SU-DHL-6 (cell line): ENCODE data around the gene MEMO1.

ENCODE experiments used
- H2AFZ ChIP-seq: fragments of 200-600 bp; sonication (generic); 2 replicates; pipeline ENCODE4 v1.6.1; 2014; ENCODE audit warnings: low read depth, mild to moderate bottlenecking, moderate library complexity, mixed read lengths, antibody characterized with exemption, low read length; ENCODE audit not compliant: severe bottlenecking
- H3F3A ChIP-seq: fragments of 200-600 bp; shearing (Covaris generic); 2 replicates; pipeline ENCODE4 v1.6.0; 2016; ENCODE audit warnings: antibody characterized with exemption, mild to moderate bottlenecking; ENCODE audit not compliant: insufficient read depth
- H3K27ac ChIP-seq: fragments of 200-600 bp; sonication (generic); 2 replicates; pipeline ENCODE4 v1.5.1; 2016; ENCODE audit warnings: low read depth, mild to moderate bottlenecking, low read length, moderate library complexity, mixed read lengths
- H3K27me3 ChIP-seq: fragments of 200-600 bp; sonication (generic), shearing (Covaris generic); 2 replicates; pipeline ENCODE4 v1.6.0; 2014; ENCODE audit warnings: mild to moderate bottlenecking, low read length
- H3K36me3 ChIP-seq: fragments of 200-600 bp; sonication (generic); 2 replicates; pipeline ENCODE4 v1.6.1; 2014; ENCODE audit warnings: mild to moderate bottlenecking, low read length, mixed read lengths
- H3K4me2 ChIP-seq: fragments of 300-600, 200-600 bp; shearing (Covaris generic), sonication (generic); 2 replicates; pipeline ENCODE4 v1.6.0; 2014; ENCODE audit warnings: low read length, low read depth, mild to moderate bottlenecking; ENCODE audit not compliant: poor library complexity, severe bottlenecking
- H3K4me3 ChIP-seq: fragments of 200-600 bp; sonication (generic); 2 replicates; pipeline ENCODE4 v1.5.1; 2014; ENCODE audit warnings: antibody characterized with exemption, low read length, mild to moderate bottlenecking, mixed read lengths; ENCODE audit not compliant: insufficient read depth, poor library complexity, severe bottlenecking
- H3K79me2 ChIP-seq: fragments of 200-600 bp; sonication (generic); 2 replicates; pipeline ENCODE4 v1.6.1; 2014; ENCODE audit warnings: mild to moderate bottlenecking, low read length, moderate library complexity; ENCODE audit not compliant: insufficient read depth
- H3K9ac ChIP-seq: fragments of 200-600 bp; sonication (generic); 2 replicates; pipeline ENCODE4 v1.7.0; 2014; ENCODE audit warnings: mild to moderate bottlenecking, low read length
- H3K9me2 ChIP-seq: fragments of 200-600 bp; sonication (generic); replicated peaks from 2 replicates; pipeline ENCODE4 v1.6.1; 2014; ENCODE audit warnings: low read length; ENCODE audit not compliant: insufficient read depth
- H3K9me3 ChIP-seq: fragments of 200-600 bp; sonication (generic); 2 replicates; pipeline ENCODE4 v1.6.1; 2014; ENCODE audit warnings: low read length, mixed read lengths; ENCODE audit not compliant: insufficient read depth
- H4K20me1 ChIP-seq: fragments of 200-600 bp; sonication (generic); 2 replicates; pipeline ENCODE4 v1.6.1; 2014; ENCODE audit warnings: low read depth, mild to moderate bottlenecking, antibody characterized with exemption, low read length, moderate library complexity, mixed read lengths
- EZH2phosphoT487 ChIP-seq: fragments of 200-600 bp; sonication (generic), shearing (Covaris generic); conservative IDR thresholded peaks from 2 replicates; pipeline ENCODE4 v1.6.1; 2018; ENCODE audit warnings: mild to moderate bottlenecking, antibody characterized with exemption, low read length, moderate library complexity, mixed read lengths
- TF ChIP-seq, protein P1 (sequence below): fragments of 200-600 bp; sonication (generic); IDR thresholded peaks from one replicate; pipeline ENCODE4 v1.5.1; 2017; ENCODE audit warnings: antibody characterized with exemption, mild to moderate bottlenecking, low read length, moderate library complexity; ENCODE audit not compliant: insufficient read depth, poor library complexity, severe bottlenecking

MEMO1 gene

DNA sequence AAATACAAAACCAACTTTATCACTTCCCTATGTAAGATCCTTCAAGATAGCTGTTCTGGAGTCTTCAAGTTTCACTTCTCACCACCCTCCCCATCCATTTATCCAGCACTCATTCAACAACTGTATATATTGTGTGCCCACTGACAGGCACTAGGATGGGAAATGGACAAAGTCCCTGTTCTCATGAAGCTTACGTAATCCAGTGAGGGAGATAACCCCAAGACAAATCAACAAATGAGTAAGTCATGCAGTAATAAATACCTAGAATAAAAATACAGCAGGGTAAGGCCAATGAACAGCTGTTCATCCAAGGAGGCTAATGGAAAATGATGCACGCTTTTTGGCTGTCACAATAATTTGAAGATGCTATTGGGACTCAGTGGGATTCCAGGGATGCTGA lies 133.8 kb downstream of the MEMO1 start:
- Histone ChIP-seq H3F3A (no peaks in the 10 kb centered on the region), H3K27ac (no peak overlapping the region), H4K20me1 (peaks cover 5% of the 10 kb centered on the region; the same call in 1 of the 2 replicates), H3K9me3 (no peaks in the 10 kb centered on the region), H3K4me3 (no peak overlapping the region), H3K27me3 (no peaks in the 10 kb centered on the region), H3K9me2 (no peaks in the 10 kb centered on the region), H2AFZ (no peak overlapping the region), H3K36me3 (peaks cover 4% of the 10 kb centered on the region; the same call in 1 of the 2 replicates), H3K9ac (no peak overlapping the region), H3K4me2 (no peak overlapping the region), H3K79me2 (no peaks in the 10 kb centered on the region)
- no peak for TF ChIP-seq EZH2phosphoT487
- TF ChIP-seq, protein P1, sequence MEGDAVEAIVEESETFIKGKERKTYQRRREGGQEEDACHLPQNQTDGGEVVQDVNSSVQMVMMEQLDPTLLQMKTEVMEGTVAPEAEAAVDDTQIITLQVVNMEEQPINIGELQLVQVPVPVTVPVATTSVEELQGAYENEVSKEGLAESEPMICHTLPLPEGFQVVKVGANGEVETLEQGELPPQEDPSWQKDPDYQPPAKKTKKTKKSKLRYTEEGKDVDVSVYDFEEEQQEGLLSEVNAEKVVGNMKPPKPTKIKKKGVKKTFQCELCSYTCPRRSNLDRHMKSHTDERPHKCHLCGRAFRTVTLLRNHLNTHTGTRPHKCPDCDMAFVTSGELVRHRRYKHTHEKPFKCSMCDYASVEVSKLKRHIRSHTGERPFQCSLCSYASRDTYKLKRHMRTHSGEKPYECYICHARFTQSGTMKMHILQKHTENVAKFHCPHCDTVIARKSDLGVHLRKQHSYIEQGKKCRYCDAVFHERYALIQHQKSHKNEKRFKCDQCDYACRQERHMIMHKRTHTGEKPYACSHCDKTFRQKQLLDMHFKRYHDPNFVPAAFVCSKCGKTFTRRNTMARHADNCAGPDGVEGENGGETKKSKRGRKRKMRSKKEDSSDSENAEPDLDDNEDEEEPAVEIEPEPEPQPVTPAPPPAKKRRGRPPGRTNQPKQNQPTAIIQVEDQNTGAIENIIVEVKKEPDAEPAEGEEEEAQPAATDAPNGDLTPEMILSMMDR: no peak

DNA sequence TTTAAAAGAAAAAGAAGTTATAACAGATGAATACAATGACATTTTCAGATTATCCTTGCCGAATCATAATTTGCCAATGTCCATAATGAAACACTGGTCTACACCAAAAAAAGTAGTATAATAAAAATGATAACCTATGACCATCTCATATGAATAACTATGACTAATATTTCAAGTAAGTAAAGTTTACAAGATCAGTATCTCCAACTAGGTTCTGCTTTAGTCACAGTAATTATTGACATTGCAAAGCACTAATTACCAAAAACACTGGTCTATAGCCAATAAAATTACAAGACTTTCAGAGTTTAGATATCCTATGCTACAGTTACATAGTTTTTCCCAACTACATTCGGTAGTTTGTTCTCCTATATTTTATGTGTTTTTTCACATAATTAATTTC lies 136.7 kb downstream of the MEMO1 start:
- H3K27me3 ChIP-seq: no peaks in the 10 kb centered on the region
- no peaks in the 10 kb centered on the region for H3K79me2 ChIP-seq
- H3K9me2 ChIP-seq: no peaks in the 10 kb centered on the region
- 0 out of 2 replicates have a peak, but pooled peaks cover 3% of the 10 kb centered on the region for H3F3A ChIP-seq
- no peak overlapping the region for H3K27ac ChIP-seq
- no peak overlapping the region for H3K4me3 ChIP-seq
- TF ChIP-seq, protein P1: no peak
- TF ChIP-seq EZH2phosphoT487: no peak
- H4K20me1 ChIP-seq: peaks cover 5% of the 10 kb centered on the region; the same call in 1 of the 2 replicates
- H2AFZ ChIP-seq: no peak overlapping the region
- H3K4me2 ChIP-seq: no peak overlapping the region
- no peak overlapping the region for H3K9ac ChIP-seq
- no peaks in the 10 kb centered on the region for H3K9me3 ChIP-seq
- peaks cover 4% of the 10 kb centered on the region; the same call in 1 of the 2 replicates for H3K36me3 ChIP-seq

DNA sequence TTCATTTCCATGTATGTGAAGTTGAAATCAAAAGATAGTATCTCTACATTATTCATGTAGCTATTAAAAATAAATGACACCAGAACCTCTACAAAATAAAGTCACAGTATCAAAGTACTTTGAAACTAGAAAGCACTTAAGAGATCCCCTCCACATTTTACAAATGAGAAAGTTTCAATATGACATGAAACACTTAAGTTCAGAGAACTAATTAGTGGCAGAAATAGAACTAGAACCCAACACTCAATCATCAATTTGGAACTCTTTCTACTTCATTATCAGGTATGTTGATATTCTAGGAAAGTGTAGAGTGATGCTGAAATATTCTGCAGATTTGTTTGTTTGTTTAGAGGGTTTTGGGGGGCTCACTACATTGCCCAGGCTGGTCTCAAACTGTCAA lies 145.6 kb downstream of the MEMO1 start:
- Histone ChIP-seq H3K9me2 (no peaks in the 10 kb centered on the region), H3K9me3 (no peaks in the 10 kb centered on the region), H3K79me2 (no peaks in the 10 kb centered on the region), H3K36me3 (peaks cover 10% of the 10 kb centered on the region; the same call in 1 of the 2 replicates), H3K4me2 (no peak overlapping the region), H3F3A (peaks cover 3% of the 10 kb centered on the region; the same call in 1 of the 2 replicates), H2AFZ (no peak overlapping the region), H3K4me3 (no peak overlapping the region), H3K27me3 (no peaks in the 10 kb centered on the region), H3K9ac (no peak overlapping the region), H4K20me1 (no peaks in the 10 kb centered on the region), H3K27ac (no peak overlapping the region)
- TF ChIP-seq, protein P1: no peak
- TF ChIP-seq EZH2phosphoT487: no peak
